ENCODE data around the gene SEZ6.
A peak's percentile ranks its signal among the peaks of the same experiment; 100 is the strongest.

Gene SEZ6

GRCh38 chr17:28970879-28971278 lies 35.0 kb downstream of the SEZ6 start:
- DNase-seq: no peak

DNA sequence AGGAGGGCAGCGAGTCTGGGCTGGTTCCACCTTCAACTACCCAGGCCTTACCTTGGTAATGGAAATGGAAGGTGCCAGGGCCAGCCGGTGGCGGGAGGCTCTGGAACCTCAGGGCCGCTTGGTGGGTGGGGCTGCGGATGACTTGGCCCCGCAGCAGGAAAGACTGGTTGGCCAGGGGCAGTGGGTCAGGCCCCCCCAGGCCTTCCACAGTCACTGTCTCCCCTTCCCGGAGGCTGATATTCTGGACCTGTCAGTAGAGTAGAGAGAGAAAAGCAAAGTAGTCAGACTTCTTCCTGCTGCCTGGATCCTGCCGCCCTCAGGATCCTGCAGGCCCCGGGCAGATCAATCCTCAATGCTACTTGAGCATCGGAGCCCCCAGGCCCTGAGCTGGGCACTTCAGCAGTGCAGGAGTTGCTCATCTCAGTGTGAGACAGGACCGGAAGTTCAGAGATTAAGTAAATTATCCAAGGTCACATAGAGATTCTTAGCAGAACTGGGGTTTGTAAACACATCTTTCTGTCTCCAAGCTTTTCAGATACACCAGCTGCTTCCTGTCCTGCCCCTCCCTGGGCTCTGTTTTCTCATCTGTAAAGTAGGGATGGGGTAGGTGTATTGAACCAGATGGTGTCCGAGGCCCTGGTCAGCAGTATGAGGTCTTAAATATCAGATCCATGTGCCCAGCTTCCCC lies 36.0 kb downstream of the SEZ6 start:
- no peak for DNase-seq

DNA sequence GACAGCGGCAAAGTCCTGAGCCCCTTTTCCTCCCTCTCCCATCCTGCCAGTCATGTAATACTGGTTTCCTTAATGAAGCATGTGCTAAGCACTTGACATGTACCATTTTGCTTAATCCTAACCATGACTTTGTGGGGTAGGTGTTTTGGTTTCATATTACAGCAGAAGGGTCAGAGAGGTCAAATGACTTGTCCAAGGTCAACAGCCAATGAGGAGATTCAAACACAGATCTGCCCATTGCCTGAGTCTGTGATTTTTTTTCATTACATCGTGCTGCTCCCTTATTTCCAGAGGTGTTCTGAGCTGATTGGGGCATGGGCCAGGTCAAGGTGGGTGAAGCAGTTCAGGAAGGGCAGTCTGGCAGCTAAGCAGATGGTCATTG lies 36.9 kb downstream of the SEZ6 start:
- DNase-seq: no peak

DNA sequence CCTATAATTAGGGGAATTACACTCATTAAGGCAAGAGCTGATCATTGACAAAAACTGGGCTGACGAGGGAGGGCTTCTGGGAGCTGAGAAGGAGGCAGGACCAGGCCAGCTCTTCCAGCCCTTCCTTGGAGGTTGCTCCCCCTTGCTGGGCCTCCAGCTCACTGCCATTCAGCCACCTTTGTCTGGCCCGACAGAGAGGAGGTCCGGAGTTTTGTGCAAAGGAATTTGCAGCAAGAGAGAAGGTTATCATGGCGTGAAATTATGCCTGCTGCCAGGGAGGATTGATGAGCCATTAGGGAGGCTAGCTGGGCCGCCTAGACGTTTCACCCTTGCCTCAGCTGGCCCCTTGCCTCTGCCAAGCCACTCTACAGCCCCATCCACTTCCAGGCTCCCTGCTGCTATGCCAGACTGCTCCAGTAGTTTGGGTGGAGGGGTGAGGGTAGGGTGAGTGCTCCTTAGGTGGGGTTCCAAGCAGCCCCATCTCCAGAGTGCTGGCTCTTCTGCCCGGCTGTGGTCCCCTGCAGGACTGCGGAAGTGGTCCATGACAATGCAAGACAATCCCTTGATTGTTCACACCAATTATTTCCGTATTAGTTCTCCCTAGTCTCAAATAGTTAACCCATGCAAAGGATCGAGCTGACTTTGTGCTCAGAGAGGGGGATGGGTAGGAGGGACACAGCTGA lies 37.5 kb downstream of the SEZ6 start:
- DNase-seq: peak; percentile 17

DNA sequence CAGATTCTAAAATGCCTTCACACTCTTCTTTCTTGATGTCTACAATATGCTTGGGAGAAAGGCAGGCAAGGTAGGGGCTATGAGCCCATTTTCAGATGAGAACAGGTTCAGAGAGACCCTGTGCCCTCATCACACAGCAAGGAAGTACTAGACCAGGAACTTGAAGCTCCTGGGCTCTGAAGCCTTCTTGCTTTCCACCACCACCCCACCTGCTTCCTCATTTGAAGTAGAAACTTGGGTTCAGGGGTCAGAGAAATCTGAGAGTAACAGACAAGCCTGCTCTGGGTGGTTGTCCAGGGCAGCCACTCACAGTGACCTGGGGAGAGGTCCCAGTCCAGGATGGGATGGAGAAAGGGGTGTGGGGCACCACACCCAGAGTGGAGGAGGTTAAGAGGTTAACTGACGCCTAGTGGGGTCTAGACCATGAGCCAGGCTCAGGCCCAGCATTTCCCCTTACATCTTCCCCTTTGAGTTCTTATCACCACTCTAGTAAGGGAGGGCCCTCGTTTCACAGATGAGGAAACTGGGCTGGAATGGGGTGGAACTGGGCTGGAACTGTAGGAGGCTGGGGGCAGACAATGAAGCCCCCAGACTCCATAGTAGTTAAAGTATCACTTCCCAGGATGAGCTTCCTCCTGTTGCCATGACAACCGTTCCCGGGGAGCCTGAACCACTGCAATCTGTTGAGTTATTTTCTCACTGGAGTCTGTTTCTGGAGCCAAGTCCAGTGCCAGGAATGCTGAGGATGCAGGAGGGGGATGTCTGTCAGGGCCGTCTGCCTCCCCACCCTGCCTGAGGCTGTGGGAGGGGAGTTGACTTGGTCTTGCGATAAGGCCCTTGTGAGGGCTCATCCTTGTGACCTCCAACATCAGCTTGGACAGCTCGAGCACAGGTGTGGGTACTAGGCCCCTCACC lies 38.4 kb downstream of the SEZ6 start:
- peak; percentile 44 for DNase-seq

DNA sequence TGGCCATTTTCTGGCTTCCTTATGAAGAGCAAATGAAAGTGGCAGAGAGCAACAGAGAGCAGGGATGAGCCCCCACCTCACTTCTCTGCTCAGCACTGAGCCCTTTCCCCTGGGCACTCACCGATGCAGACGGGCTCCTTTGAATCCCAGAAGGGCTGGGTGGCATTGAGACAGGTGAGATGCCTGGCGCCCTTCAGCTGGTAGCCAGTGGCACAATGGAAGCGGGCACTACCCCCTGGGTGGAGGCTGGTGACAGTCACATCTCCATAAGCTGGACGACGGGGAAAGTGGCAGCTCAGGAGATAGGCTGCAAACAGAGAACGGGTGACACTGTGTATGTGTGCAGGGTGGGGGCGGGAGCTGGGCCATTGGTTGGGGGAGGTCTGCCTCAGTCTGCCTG lies 42.0 kb downstream of the SEZ6 start:
- DNase-seq: no peak

- no peak for DNase-seq
Observed at GRCh38 chr17:28963055-28963611, 42.7 kb downstream of the SEZ6 start.

DNA sequence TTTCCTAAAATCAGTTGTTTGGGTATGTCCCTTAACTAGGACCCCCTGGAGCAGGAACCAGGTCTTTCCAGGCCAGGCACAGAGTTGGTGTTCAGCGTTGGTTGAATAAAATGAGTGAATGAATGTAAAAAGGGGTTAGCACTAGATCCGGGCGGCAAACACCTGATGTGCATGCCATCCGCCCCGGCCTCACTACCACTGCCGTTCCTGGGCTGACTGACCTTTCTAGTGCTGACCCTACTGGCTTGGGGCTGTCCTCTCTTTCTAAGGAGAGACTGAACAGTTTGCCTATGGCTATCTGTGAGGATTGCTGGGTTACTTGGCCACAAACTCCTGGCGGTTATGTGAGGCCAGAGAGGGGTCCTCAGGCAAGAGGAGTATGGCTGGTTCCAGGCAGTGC lies 44.4 kb downstream of the SEZ6 start:
- DNase-seq: no peak

- DNase-seq: no peak
Observed at GRCh38 chr17:28960256-28961061, 45.4 kb downstream of the SEZ6 start.

DNA sequence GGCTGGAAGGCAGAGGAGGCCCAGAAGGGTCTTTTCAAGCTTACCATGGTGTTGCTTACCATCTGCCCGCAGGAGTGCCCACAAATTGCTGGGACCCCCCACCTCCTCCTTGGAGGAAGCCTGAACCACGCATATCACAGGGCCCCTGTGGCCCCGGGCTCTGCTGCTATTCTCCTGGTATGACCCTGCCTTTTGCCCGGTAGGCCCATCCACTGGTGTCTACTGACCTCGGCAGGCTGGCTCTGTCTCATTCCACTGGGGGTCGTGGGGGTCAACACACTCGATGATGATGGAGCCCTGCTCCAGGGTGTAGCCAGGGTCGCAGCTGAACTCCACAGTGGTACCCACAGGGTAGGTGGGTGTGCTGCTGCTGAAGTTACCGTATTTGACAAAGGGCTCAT lies 46.4 kb downstream of the SEZ6 start:
- no peak for DNase-seq

GRCh38 chr17:28958820-28959455 lies 46.9 kb downstream of the SEZ6 start:
- DNase-seq: no peak

DNA sequence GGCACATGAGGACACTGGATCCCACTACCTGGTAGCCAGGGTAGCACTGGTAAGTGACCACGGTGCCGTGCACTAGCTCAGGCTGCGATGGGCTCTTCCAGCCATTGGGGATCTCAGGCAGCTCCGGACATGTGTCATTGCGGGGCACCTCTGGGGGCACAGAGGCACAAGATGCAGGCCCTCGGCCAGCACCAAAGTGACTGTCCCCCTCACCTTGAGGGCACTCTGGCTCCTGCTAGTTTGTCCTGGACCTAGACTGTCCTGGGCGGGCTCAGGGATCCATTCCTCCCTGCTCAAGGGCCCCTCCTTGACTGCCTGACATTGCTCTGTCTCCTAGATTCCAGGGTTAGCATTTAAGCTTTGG lies 47.9 kb downstream of the SEZ6 start:
- DNase-seq: no peak

DNA sequence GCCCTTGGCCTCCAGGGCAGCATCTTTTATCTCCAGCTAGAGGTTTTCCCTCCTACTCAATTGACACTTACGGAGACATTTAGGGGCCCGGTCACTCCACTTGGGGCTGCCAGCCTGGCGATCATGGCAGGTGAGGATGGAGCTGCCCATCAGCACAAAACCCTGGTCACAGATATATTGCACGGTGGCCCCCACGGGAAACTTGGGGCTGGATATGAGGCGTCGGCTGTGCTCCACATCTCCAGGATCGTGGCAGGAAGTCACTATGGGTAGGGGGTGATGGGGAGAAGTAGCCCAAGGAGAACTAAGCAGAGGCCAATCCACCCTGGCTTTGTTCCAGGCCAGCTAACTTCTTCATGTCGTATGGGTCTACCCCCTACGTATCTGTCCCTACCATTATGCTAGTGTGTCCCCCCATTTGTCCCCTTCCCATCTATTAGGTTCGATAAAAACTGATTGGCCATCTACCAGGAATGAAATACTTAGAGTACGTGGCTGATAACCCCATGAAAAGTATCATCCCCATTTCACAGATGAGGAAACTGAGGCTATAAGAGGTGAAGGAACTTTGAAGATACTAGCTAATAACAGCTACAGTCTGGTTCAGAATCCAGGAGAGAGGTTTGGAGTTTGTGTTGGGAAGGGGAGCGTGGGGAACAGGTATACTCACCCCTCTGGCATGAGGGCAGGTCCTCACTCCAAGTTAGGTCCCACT lies 48.4 kb downstream of the SEZ6 start:
- DNase-seq: no peak

DNA sequence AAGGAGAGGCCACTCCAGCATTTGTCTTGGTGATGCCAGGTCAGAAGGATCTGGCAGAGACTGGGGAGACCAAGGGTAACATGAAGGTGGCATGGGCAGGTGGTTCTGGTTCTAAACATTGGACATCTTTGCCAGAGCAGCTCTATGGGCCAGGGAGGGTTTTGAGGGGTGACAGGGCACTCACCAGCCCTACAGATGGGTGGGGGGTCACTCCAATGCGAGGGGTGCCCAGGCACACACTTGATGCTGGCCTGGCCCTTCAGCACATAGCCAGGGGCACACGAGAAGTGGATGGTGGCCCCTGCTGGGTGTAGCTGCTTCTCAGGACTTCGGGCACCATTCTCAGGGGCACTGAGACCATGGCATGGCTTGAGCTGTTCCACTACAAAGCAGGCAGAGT lies 49.0 kb downstream of the SEZ6 start:
- no peak for DNase-seq

DNA sequence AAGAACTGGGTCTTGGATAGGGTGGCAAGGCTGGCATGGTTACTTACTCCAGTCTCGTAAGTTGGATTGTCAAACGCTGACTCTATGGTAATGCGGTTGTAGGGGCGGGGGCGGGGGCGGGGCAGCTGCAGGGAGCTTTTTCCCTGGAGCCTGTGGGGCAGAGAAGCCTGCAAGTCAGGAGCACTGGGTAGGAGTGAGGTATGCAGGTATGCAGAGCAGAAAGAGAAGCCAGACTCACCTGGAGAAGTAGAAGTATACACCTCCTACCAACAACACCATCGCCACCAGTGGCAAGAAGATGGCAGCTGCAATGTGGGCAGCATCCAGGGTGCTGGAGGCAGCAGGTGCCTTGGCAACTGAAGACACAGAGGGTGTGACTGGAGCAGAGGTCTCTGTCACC lies 49.7 kb downstream of the SEZ6 start:
- DNase-seq: no peak

GRCh38 chr17:28955408-28955807 lies 50.4 kb downstream of the SEZ6 start:
- DNase-seq: no peak

DNA sequence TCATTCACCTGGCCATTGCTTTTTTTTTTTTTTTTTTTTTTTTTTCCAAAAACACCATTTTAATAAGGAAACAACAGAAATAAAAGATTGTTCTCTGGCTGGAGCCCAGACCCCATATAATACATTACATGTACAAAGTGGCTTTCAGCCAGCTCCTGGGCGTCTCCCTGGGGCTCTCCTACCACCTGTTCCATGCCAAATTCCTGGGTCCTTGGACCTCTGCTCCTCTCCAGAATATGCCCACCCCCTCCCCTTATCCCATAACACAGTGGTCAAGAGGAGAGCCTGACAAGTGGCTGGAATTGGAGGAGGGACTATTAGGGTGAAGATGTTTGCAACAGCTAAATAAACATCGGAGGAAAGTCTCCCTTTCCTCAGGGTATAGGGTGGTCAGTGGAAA lies 50.9 kb downstream of the SEZ6 start:
- DNase-seq: no peak

GRCh38 chr17:28953444-28954118 lies 52.3 kb downstream of the SEZ6 start:
- peak; percentile 46 for DNase-seq

DNA sequence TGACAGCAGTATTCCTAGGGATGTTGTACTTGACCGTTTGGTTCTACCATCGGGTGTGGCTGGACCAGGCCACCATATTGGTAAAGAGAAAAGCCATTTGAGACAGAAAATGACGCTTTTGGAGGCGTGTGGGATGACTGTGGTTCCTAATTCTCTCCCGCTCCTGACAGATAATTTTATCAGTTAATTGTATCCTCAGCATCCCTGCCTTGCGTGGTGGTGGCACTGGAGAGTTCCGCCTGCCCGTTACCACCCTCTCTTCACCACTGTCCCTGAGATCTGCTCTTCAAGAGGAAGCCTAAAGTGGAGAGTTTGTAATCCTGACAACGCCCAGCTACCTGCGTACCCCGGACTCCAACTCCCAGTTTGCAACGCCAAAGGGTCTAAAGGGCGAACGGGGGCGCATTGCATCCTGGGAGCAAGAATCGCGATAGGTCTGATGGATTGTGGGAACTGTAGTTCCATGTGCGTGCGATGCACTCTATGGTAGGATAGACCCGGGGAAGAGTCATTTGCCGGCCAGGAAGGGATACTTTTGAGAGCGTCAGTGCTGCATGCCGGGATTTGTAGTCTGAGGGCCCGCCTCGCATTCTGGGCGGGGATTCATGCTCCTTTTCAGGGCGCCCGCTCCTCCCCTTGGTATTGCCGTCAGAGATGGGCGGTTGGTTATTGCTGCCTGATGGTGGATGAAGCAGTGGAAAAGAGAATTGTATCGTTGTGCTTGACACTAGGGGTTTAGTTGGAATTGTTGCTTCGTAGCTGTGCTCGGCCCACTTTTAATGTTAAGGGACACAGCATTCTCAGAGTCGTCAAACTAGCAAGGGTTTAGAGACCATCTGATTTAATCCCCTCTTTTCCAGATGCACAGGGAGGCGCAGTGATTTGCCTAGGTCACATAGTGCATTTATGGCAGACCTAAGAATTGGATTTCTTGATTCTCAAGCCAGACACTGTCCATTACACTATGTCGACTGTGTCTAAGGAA lies 53.5 kb downstream of the SEZ6 start:
- DNase-seq: peak; percentile 100
